Fibroblast of lung (primary cell): ENCODE data around the gene MOXD1. TPM values are rescaled to one million over a fixed set of nuclear protein-coding genes. Genes with fewer than 3 reads are reported as not detected.

ENCODE experiments used
- DNase-seq, 2 donors: peaks; one replicate each; pipeline versions ENCODE4 v3.0.0 to v3.0.0-alpha.2; 2010; ENCODE audit warnings: low read depth in 2 of 2
- H2AFZ ChIP-seq: 2 replicates; pipeline ENCODE4 v1.5.1; 2012; ENCODE audit warnings: low read length, control low read depth, inconsistent platforms
- H3K27ac ChIP-seq: 2 replicates; pipeline ENCODE4 v1.5.1; 2011; ENCODE audit warnings: low read length, control low read depth; ENCODE audit not compliant: insufficient read depth
- H3K27me3 ChIP-seq: 2 replicates; pipeline ENCODE4 v1.5.1; 2011; ENCODE audit warnings: mild to moderate bottlenecking, low read length; ENCODE audit not compliant: control insufficient read depth, insufficient read depth
- H3K36me3 ChIP-seq: 2 replicates; pipeline ENCODE4 v1.5.1; 2011; ENCODE audit warnings: low read length; ENCODE audit not compliant: control insufficient read depth, insufficient read depth
- H3K4me1 ChIP-seq: 2 replicates; pipeline ENCODE4 v1.5.1; 2011; ENCODE audit warnings: low read length; ENCODE audit not compliant: control insufficient read depth, insufficient read depth; ENCODE audit errors: extremely low read depth
- H3K4me2 ChIP-seq: 2 replicates; pipeline ENCODE4 v1.5.1; 2011; ENCODE audit warnings: low read length, control low read depth; ENCODE audit not compliant: insufficient read depth; ENCODE audit errors: extremely low read depth
- H3K4me3 ChIP-seq, 4 experiments: fragments of 200-600 bp in 1 of 4; sonication (generic) in 1 of 4; replicated peaks in 1 of 4; 2 replicates each; pipeline ENCODE4 v1.5.1; 2011 to 2016; ENCODE audit warnings: low read length in 4 of 4, low read depth in 3 of 4, mild to moderate bottlenecking in 3 of 4, control low read depth in 2 of 4, inconsistent platforms in 1 of 4, mixed read lengths in 1 of 4; ENCODE audit not compliant: insufficient read depth in 1 of 4; ENCODE audit errors: control extremely low read depth in 1 of 4
- H3K79me2 ChIP-seq: 2 replicates; pipeline ENCODE4 v1.5.1; 2012; ENCODE audit warnings: mild to moderate bottlenecking, low read length, inconsistent platforms; ENCODE audit not compliant: control insufficient read depth, insufficient read depth
- H3K9ac ChIP-seq: 2 replicates; pipeline ENCODE4 v1.5.1; 2011; ENCODE audit warnings: mild to moderate bottlenecking, low read length, control low read depth; ENCODE audit not compliant: insufficient read depth
- H3K9me3 ChIP-seq: 2 replicates; pipeline ENCODE4 v1.5.1; 2012; ENCODE audit warnings: low read depth, low read length; ENCODE audit not compliant: control insufficient read depth, insufficient read depth
- H4K20me1 ChIP-seq: 2 replicates; pipeline ENCODE4 v1.5.1; 2011; ENCODE audit warnings: low read length; ENCODE audit not compliant: control insufficient read depth, insufficient read depth; ENCODE audit errors: extremely low read depth
- CTCF ChIP-seq, 2 donors: IDR thresholded peaks in 1 of 2; conservative IDR thresholded peaks in 1 of 2; 1 replicate in 1 of 2; 2 replicates in 1 of 2; pipeline ENCODE4 v1.5.1; 2011 to 2012; ENCODE audit warnings: low read length in 2 of 2, control low read depth in 1 of 2, inconsistent platforms in 1 of 2, low read depth in 1 of 2, mild to moderate bottlenecking in 1 of 2
- EZH2 ChIP-seq: IDR thresholded peaks from 2 replicates; pipeline ENCODE4 v1.5.1; 2012; ENCODE audit warnings: low read length, control low read depth, mild to moderate bottlenecking; ENCODE audit errors: missing control alignments
- polyA plus RNA-seq, 2 donors: library from polyadenylated mRNA; depleted of rRNA in 1 of 2; stranded (reverse) in 1 of 2; unstranded in 1 of 2; fragments of >200 nt; gene quantifications; 2 replicates each; pipeline ENCODE4 v1.2.1, GENCODE V29; 2011 to 2012; ENCODE audit warnings: missing spikeins in 1 of 2
- total RNA-seq: library from RNA; depleted of rRNA; stranded (reverse); fragments of >200 nt; gene quantifications from 2 replicates; pipeline ENCODE4 v1.2.1, GENCODE V29; 2014

Gene MOXD1
- total and polyA plus RNA-seq, 2 donors (not counting 1 experiment from before 2014, with no cell fraction given), result 89.8 to 100 TPM

- Histone ChIP-seq H4K20me1 (no peaks in the 10 kb centered on the region), H2AFZ (no peak overlapping the region), H3K9me3 (no peaks in the 10 kb centered on the region), H3K36me3 (no peaks in the 10 kb centered on the region), H3K4me1 (no peaks in the 10 kb centered on the region), H3K79me2 (no peaks in the 10 kb centered on the region), H3K9ac (no peak overlapping the region), H3K4me3 (no peak overlapping the region), H3K27ac (no peak overlapping the region), H3K27me3 (no peaks in the 10 kb centered on the region), H3K4me2 (no peak overlapping the region)
- no peak for DNase-seq
- TF ChIP-seq CTCF (conservative IDR thresholded peaks at IDR 0.05 in 1 of 2, IDR thresholded peaks at IDR 0.05 in 1 of 2; ENCODE audit: low read depth in 1 of 2, low read length in 2 of 2) (no peak), EZH2 (no peak)
Observed at GRCh38 chr6:132268209-132268608, 133.1 kb downstream of the MOXD1 start.

GRCh38 chr6:132265451-132266097 lies 135.7 kb downstream of the MOXD1 start:
- H3K27me3 ChIP-seq, result no peaks in the 10 kb centered on the region
- no peaks in the 10 kb centered on the region for H3K36me3 ChIP-seq
- no peak overlapping the region for H3K9ac ChIP-seq
- H2AFZ ChIP-seq, result no peak overlapping the region
- H3K9me3 ChIP-seq, result no peaks in the 10 kb centered on the region
- TF ChIP-seq EZH2 (no peak), CTCF (conservative IDR thresholded peaks at IDR 0.05 in 1 of 2, IDR thresholded peaks at IDR 0.05 in 1 of 2; ENCODE audit: low read depth in 1 of 2, low read length in 2 of 2) (no peak)
- no peaks in the 10 kb centered on the region for H3K4me1 ChIP-seq
- no peak for DNase-seq
- H3K27ac ChIP-seq, result no peak overlapping the region
- no peaks in the 10 kb centered on the region for H4K20me1 ChIP-seq
- H3K4me3 ChIP-seq, result no peak overlapping the region
- no peak overlapping the region for H3K4me2 ChIP-seq
- H3K79me2 ChIP-seq, result no peaks in the 10 kb centered on the region

GRCh38 chr6:132264021-132264500 lies 137.2 kb downstream of the MOXD1 start:
- H3K27ac ChIP-seq, result no peak overlapping the region
- H3K79me2 ChIP-seq, result no peaks in the 10 kb centered on the region
- H3K9me3 ChIP-seq, result no peaks in the 10 kb centered on the region
- no peaks in the 10 kb centered on the region for H3K36me3 ChIP-seq
- no peak overlapping the region for H3K9ac ChIP-seq
- H3K4me3 ChIP-seq, result no peak overlapping the region
- no peaks in the 10 kb centered on the region for H4K20me1 ChIP-seq
- H3K27me3 ChIP-seq, result no peaks in the 10 kb centered on the region
- TF ChIP-seq CTCF (conservative IDR thresholded peaks at IDR 0.05 in 1 of 2, IDR thresholded peaks at IDR 0.05 in 1 of 2; ENCODE audit: low read depth in 1 of 2, low read length in 2 of 2) (no peak), EZH2 (no peak)
- no peak overlapping the region for H3K4me2 ChIP-seq
- H3K4me1 ChIP-seq, result no peaks in the 10 kb centered on the region
- DNase-seq, result no peak
- H2AFZ ChIP-seq, result no peak overlapping the region
